GM18951 (cell line): ENCODE results near the gene CHD9.

ENCODE experiments used
- POLR2A ChIP-seq: IDR thresholded peaks from 4 replicates; pipeline ENCODE4 v1.6.1; 2011; ENCODE audit warnings: mild to moderate bottlenecking; ENCODE audit not compliant: insufficient read length, insufficient read depth; ENCODE audit errors: extremely low read depth
- in situ Hi-C: fragments of 300-500 bp; cut with MboI; formaldehyde crosslinking; loops from one replicate; pipeline ENCODE4 v1.12.0; 2022; ENCODE audit warnings: low sequenced_read_pairs, mixed read lengths, inconsistent platforms; ENCODE audit not compliant: unreplicated experiment

The CHD9 gene

GRCh38 chr16:53372992-53373871 lies 318.4 kb downstream of the CHD9 start:
- TF ChIP-seq POLR2A = no peak
- in situ Hi-C loops = no loop called here

GRCh38 chr16:53374800-53375199 lies 320.0 kb downstream of the CHD9 start:
- TF ChIP-seq POLR2A = no peak
- in situ Hi-C loops = no loop called here

GRCh38 chr16:53378138-53378537 lies 323.3 kb downstream of the CHD9 start:
- no peak for TF ChIP-seq POLR2A
- in situ Hi-C loops = no loop called here
